ENCODE measurements around the gene ACADS.

ACADS gene

DNA sequence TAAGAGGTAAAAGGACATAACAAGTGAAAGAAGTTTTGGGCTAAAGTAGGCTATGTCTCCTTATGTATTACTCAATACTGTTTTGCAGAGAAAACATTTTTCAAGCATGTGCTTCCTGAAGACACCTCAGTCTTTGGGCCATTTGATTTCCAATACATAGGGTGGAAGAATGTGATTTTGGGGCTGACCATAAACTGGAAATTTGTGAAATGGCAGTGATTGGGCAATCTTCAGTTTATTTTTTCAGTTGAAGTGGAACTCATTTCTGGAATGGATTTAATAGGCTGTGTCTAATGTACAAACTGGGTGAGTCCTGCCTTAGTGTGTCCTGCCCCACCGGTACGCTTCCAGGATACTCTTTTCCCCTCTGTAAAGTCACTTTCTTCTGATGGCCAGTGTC is 2.8 kb upstream of the ACADS start (continued):
- TF ChIP-seq, protein P1, sequence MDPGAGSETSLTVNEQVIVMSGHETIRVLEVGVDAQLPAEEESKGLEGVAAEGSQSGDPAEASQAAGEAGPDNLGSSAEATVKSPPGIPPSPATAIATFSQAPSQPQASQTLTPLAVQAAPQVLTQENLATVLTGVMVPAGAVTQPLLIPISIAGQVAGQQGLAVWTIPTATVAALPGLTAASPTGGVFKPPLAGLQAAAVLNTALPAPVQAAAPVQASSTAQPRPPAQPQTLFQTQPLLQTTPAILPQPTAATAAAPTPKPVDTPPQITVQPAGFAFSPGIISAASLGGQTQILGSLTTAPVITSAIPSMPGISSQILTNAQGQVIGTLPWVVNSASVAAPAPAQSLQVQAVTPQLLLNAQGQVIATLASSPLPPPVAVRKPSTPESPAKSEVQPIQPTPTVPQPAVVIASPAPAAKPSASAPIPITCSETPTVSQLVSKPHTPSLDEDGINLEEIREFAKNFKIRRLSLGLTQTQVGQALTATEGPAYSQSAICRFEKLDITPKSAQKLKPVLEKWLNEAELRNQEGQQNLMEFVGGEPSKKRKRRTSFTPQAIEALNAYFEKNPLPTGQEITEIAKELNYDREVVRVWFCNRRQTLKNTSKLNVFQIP (CRISPR knock-in tag; IDR thresholded peaks at IDR 0.05; ENCODE audit: borderline replicate concordance, low read depth) = no peak
- TF ChIP-seq TCF4 (CRISPR knock-in tag; IDR thresholded peaks at IDR 0.05; ENCODE audit: borderline replicate concordance) = no peak
- TF ChIP-seq, protein P2, sequence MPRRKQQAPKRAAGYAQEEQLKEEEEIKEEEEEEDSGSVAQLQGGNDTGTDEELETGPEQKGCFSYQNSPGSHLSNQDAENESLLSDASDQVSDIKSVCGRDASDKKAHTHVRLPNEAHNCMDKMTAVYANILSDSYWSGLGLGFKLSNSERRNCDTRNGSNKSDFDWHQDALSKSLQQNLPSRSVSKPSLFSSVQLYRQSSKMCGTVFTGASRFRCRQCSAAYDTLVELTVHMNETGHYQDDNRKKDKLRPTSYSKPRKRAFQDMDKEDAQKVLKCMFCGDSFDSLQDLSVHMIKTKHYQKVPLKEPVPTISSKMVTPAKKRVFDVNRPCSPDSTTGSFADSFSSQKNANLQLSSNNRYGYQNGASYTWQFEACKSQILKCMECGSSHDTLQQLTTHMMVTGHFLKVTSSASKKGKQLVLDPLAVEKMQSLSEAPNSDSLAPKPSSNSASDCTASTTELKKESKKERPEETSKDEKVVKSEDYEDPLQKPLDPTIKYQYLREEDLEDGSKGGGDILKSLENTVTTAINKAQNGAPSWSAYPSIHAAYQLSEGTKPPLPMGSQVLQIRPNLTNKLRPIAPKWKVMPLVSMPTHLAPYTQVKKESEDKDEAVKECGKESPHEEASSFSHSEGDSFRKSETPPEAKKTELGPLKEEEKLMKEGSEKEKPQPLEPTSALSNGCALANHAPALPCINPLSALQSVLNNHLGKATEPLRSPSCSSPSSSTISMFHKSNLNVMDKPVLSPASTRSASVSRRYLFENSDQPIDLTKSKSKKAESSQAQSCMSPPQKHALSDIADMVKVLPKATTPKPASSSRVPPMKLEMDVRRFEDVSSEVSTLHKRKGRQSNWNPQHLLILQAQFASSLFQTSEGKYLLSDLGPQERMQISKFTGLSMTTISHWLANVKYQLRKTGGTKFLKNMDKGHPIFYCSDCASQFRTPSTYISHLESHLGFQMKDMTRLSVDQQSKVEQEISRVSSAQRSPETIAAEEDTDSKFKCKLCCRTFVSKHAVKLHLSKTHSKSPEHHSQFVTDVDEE (CRISPR knock-in tag; IDR thresholded peaks at IDR 0.05) = no peak

DNA sequence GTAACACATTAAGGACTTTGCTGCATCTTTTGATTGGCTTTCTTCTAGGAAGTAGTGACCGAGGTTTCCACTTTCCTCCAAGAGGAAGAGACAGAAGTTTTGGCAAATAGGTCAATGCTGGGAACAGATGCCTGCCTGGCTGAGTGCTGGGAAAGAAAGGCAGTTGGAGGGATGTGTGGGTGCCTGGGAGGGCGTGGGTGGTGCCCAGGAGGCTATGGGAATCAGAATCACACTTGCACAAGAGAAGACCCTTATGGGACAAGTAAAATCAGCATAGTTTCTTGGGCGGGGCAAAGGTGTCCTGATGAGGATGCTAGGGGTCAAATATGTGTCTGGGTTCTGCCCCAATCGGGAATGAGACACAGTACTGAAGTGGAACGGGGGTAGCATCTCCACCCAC is 906 bp upstream of the ACADS start:
- no peak for ATAC-seq
- no peak for TF ChIP-seq ZC3H10 (CRISPR knock-in tag; IDR thresholded peaks at IDR 0.05)
- no peak for TF ChIP-seq PPARA (CRISPR knock-in tag; IDR thresholded peaks at IDR 0.05; ENCODE audit: borderline replicate concordance)
- no peak for TF ChIP-seq SNAI2 (CRISPR knock-in tag; IDR thresholded peaks at IDR 0.05)
- TF ChIP-seq BACH2 (CRISPR knock-in tag; IDR thresholded peaks at IDR 0.05; ENCODE audit: borderline replicate concordance) = no peak
- TF ChIP-seq ESRRG (CRISPR knock-in tag; IDR thresholded peaks at IDR 0.05) = no peak
- no peak for TF ChIP-seq ARNTL (CRISPR knock-in tag; IDR thresholded peaks at IDR 0.05; ENCODE audit: borderline replicate concordance, low read depth)
- no peak for TF ChIP-seq ZFP30 (CRISPR knock-in tag; IDR thresholded peaks at IDR 0.05)
- no peak for TF ChIP-seq ZFP3 (CRISPR knock-in tag; IDR thresholded peaks at IDR 0.05)
- no peak for TF ChIP-seq ZNF565 (CRISPR knock-in tag; conservative IDR thresholded peaks at IDR 0.05; ENCODE audit: low read depth)
- no peak for TF ChIP-seq OSR1 (CRISPR knock-in tag; IDR thresholded peaks at IDR 0.05)
- TF ChIP-seq, protein P3, sequence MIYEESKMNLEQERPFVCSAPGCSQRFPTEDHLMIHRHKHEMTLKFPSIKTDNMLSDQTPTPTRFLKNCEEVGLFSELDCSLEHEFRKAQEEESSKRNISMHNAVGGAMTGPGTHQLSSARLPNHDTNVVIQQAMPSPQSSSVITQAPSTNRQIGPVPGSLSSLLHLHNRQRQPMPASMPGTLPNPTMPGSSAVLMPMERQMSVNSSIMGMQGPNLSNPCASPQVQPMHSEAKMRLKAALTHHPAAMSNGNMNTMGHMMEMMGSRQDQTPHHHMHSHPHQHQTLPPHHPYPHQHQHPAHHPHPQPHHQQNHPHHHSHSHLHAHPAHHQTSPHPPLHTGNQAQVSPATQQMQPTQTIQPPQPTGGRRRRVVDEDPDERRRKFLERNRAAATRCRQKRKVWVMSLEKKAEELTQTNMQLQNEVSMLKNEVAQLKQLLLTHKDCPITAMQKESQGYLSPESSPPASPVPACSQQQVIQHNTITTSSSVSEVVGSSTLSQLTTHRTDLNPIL (CRISPR knock-in tag; IDR thresholded peaks at IDR 0.05; ENCODE audit: low read depth) = no peak
- TF ChIP-seq, protein P2 (CRISPR knock-in tag; IDR thresholded peaks at IDR 0.05) = no peak

DNA sequence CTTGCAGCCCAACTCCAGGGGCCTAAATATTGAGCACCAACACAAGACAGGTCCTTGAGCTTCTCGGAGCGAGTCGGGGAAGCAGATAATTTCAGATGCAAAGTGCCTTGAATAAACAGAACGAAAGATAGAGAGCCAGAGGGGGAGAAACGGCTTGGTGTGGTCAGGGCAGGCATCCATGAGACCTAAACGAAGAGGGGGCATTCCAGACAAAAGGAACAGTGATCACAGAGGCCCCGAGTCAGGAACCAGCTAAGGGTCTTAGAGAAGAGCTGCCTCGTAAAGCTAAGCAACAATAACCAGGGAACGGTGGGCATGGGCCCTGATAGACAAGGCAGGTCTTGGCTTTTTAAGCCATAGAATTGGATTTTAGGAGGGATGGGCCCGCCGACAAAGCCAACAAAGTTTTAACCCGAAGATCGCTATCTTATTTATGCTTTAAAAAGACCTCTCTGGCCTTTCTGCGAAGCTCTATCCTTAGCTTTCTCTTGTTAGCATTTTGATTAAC is 421 bp upstream of the ACADS start:
- TF ChIP-seq ZNF8 (CRISPR knock-in tag; IDR thresholded peaks at IDR 0.05) (no peak), ESRRG (CRISPR knock-in tag; IDR thresholded peaks at IDR 0.05) (no peak), CSDC2 (CRISPR knock-in tag; IDR thresholded peaks at IDR 0.05) (no peak), ZNF565 (CRISPR knock-in tag; conservative IDR thresholded peaks at IDR 0.05; ENCODE audit: low read depth) (no peak), RARB (CRISPR knock-in tag; IDR thresholded peaks at IDR 0.05) (no peak)
- TF ChIP-seq, protein P4, sequence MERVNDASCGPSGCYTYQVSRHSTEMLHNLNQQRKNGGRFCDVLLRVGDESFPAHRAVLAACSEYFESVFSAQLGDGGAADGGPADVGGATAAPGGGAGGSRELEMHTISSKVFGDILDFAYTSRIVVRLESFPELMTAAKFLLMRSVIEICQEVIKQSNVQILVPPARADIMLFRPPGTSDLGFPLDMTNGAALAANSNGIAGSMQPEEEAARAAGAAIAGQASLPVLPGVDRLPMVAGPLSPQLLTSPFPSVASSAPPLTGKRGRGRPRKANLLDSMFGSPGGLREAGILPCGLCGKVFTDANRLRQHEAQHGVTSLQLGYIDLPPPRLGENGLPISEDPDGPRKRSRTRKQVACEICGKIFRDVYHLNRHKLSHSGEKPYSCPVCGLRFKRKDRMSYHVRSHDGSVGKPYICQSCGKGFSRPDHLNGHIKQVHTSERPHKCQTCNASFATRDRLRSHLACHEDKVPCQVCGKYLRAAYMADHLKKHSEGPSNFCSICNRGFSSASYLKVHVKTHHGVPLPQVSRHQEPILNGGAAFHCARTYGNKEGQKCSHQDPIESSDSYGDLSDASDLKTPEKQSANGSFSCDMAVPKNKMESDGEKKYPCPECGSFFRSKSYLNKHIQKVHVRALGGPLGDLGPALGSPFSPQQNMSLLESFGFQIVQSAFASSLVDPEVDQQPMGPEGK (CRISPR knock-in tag; IDR thresholded peaks at IDR 0.05; ENCODE audit: borderline replicate concordance) = no peak
- TF ChIP-seq, protein P2 (CRISPR knock-in tag; IDR thresholded peaks at IDR 0.05) = no peak
- peak; percentile 3; the same call in 2 of the 3 replicates for ATAC-seq

Measured in SK-N-SH treated with all-trans-retinoic acid at 6 μM for 48 hours (cell line).